ENCODE results near the gene NRSN1.

- TF ChIP-seq POLR2A (IDR thresholded peaks at IDR 0.05) (no peak), CTCF (IDR thresholded peaks at IDR 0.05) (no peak), POLR2AphosphoS5 (IDR thresholded peaks at IDR 0.05) (no peak)
Observed at GRCh38 chr6:24187965-24188577, 62.1 kb downstream of the NRSN1 start.

Measured in prostate gland (tissue), 2 donors.